SK-N-SH (cell line): Measurements from ENCODE around the gene RBM20. TPM values are rescaled to one million over a fixed set of nuclear protein-coding genes. Genes with fewer than 3 reads are reported as not detected.

ENCODE experiments used
- CTCF ChIA-PET: fragments of 300-600, 350-600 bp; formaldehyde crosslinking; extraction: SDS; loops from one replicate; lab custom pipeline; 2021; lab: Yijun Ruan, JAX
- POLR2A ChIA-PET: fragments of 350-600 bp; sonication (Branson Sonifier 250); formaldehyde crosslinking; extraction: SDS; loops from one replicate; lab custom pipeline; 2020; ENCODE audit warnings: antibody characterized with exemption, inconsistent platforms; lab: Yijun Ruan, JAX
- DNase-seq: peaks from one replicate; pipeline ENCODE4 v3.0.0; 2012
- H2AFZ ChIP-seq: fragments of 200-600 bp; sonication (generic); 2 replicates; pipeline ENCODE4 v1.8.1; 2016; ENCODE audit warnings: antibody characterized with exemption, mild to moderate bottlenecking, low read depth
- H3F3A ChIP-seq: fragments of 200-600 bp; sonication (generic); replicated peaks from 2 replicates; pipeline ENCODE3; 2016; ENCODE audit warnings: antibody characterized with exemption, mild to moderate bottlenecking; ENCODE audit not compliant: insufficient read depth
- H3K27ac ChIP-seq, 2 experiments: fragments of 200-500 bp in 1 of 2; fragments of 200-600 bp in 1 of 2; sonication (Bioruptor generic) in 1 of 2; sonication (generic), shearing (Covaris generic) in 1 of 2; 2 replicates each; pipeline versions ENCODE4 v1.5.1 to v1.6.1; 2014 to 2016; ENCODE audit warnings: low read depth in 2 of 2, inconsistent platforms in 1 of 2, low read length in 1 of 2, mild to moderate bottlenecking in 1 of 2, mixed read lengths in 1 of 2
- H3K27me3 ChIP-seq: fragments of 200-600 bp; sonication (generic), shearing (Covaris generic); 2 replicates; pipeline ENCODE4 v1.6.1; 2016; ENCODE audit warnings: mixed run types; ENCODE audit not compliant: insufficient read depth
- H3K36me3 ChIP-seq, 2 experiments: fragments of 200-500 bp in 1 of 2; fragments of 200-600 bp in 1 of 2; sonication (Bioruptor generic) in 1 of 2; sonication (generic) in 1 of 2; replicated peaks in 1 of 2; 2 replicates each; pipeline versions ENCODE3 to v1.5.1; 2014 to 2016; ENCODE audit warnings: low read length in 1 of 2, mild to moderate bottlenecking in 1 of 2; ENCODE audit not compliant: insufficient read depth in 2 of 2, control insufficient read depth in 1 of 2
- H3K4me1 ChIP-seq, 2 experiments: fragments of 200-500 bp in 1 of 2; fragments of 200-600 bp in 1 of 2; sonication (Bioruptor generic) in 1 of 2; sonication (generic), shearing (Covaris generic) in 1 of 2; 2 replicates each; pipeline versions ENCODE4 v1.5.1 to v1.6.1; 2014 to 2016; ENCODE audit warnings: low read depth in 1 of 2, low read length in 1 of 2, mixed run types in 1 of 2; ENCODE audit not compliant: insufficient read depth in 2 of 2, control insufficient read depth in 1 of 2
- H3K4me2 ChIP-seq: fragments of 200-600 bp; sonication (generic), shearing (Covaris generic); 2 replicates; pipeline ENCODE4 v1.6.1; 2017; ENCODE audit warnings: mixed run types
- H3K4me3 ChIP-seq, 2 experiments: fragments of 200-500 bp in 1 of 2; fragments of 200-600 bp in 1 of 2; sonication (Bioruptor generic) in 1 of 2; sonication (generic), shearing (Covaris generic) in 1 of 2; 2 replicates each; pipeline versions ENCODE4 v1.5.1 to v1.8.1; 2014 to 2016; ENCODE audit warnings: low read depth in 2 of 2, inconsistent platforms in 1 of 2, low read length in 1 of 2, mild to moderate bottlenecking in 1 of 2, mixed read lengths in 1 of 2, moderate library complexity in 1 of 2
- H3K79me2 ChIP-seq: fragments of 200-600 bp; sonication (generic); 2 replicates; pipeline ENCODE4 v1.8.1; 2017; ENCODE audit warnings: mild to moderate bottlenecking; ENCODE audit not compliant: insufficient read depth
- H3K9ac ChIP-seq: fragments of 200-600 bp; sonication (generic); 2 replicates; pipeline ENCODE4 v1.6.1; 2017; ENCODE audit warnings: mixed run types
- H3K9me2 ChIP-seq: fragments of 200-600 bp; sonication (generic); 2 replicates; pipeline ENCODE4 v1.6.1; 2017; ENCODE audit warnings: mixed run types
- H3K9me3 ChIP-seq: fragments of 200-600 bp; sonication (generic); 2 replicates; pipeline ENCODE4 v1.6.1; 2017; ENCODE audit warnings: mixed run types, mild to moderate bottlenecking, moderate library complexity
- H4K20me1 ChIP-seq: fragments of 200-600 bp; sonication (generic); 2 replicates; pipeline ENCODE4 v1.6.1; 2017; ENCODE audit warnings: mild to moderate bottlenecking, mixed run types; ENCODE audit not compliant: insufficient read depth
- EZH2phosphoT487 ChIP-seq: fragments of 200-600 bp; sonication (generic); IDR thresholded peaks from 2 replicates; pipeline ENCODE4 v1.6.1; 2017; ENCODE audit warnings: low read depth, mixed run types, mild to moderate bottlenecking, antibody characterized with exemption, moderate library complexity, borderline replicate concordance
- FOXJ3 ChIP-seq: sonication (generic); formaldehyde crosslinking; IDR thresholded peaks from 2 replicates; pipeline ENCODE4 v1.5.1; 2020; ENCODE audit warnings: mild to moderate bottlenecking, missing genetic modification reagents
- GABPA ChIP-seq: IDR thresholded peaks from 2 replicates; pipeline ENCODE4 v1.4.0; 2012; ENCODE audit warnings: low read depth, mild to moderate bottlenecking
- IRF3 ChIP-seq: fragments of 150-350 bp; IDR thresholded peaks from 2 replicates; pipeline ENCODE4 v1.6.1; 2016; ENCODE audit warnings: mild to moderate bottlenecking, low read depth, low read length
- NRF1 ChIP-seq: IDR thresholded peaks from 2 replicates; pipeline ENCODE4 v1.6.1; 2012; ENCODE audit warnings: low read depth, mild to moderate bottlenecking, low read length
- POLR2AphosphoS5 ChIP-seq: IDR thresholded peaks from 2 replicates; pipeline ENCODE4 v1.6.1; 2012; ENCODE audit warnings: low read depth, low read length
- RAD21 ChIP-seq: IDR thresholded peaks from 2 replicates; pipeline ENCODE4 v1.6.1; 2012; ENCODE audit warnings: mild to moderate bottlenecking, low read length
- RCOR1 ChIP-seq: fragments of 150-350 bp; IDR thresholded peaks from 2 replicates; pipeline ENCODE4 v1.6.1; 2017; ENCODE audit warnings: antibody characterized with exemption, low read length
- USF2 ChIP-seq: fragments of 150-350 bp; IDR thresholded peaks from 2 replicates; pipeline ENCODE4 v1.6.1; 2017; ENCODE audit warnings: antibody characterized with exemption, low read length, low read depth, borderline replicate concordance
- WGBS: methylation state at CpG from one replicate; pipeline ENCODE4 v1.1.6; 2017; ENCODE audit warnings: low lambda C conversion rate; 5-methylcytosine and 5-hydroxymethylcytosine counted together
- polyA plus RNA-seq, 3 experiments: library from polyadenylated mRNA; depleted of rRNA; stranded (reverse); fragments of >200 nt; gene quantifications; 2 replicates each; pipeline ENCODE4 v1.2.3, GENCODE V29; 2012
- TF ChIP-seq, protein P1 (sequence below): IDR thresholded peaks from 2 replicates; pipeline ENCODE4 v1.4.0; 2012; ENCODE audit warnings: low read depth, borderline replicate concordance

The RBM20 gene
- polyA plus RNA-seq, 1 of the 3 experiments (the other 2 are of a cell fraction) = 0.64 TPM

- CTCF ChIA-PET = interaction anchor here (1.0 to 1.8 kb wide), 5 partner anchors 15 to 91 kb away, joined by 3 to 6 read pairs (median 3); no protein-coding TSS in a partner anchor
- no peaks in the 10 kb centered on the region for H3K79me2 ChIP-seq
- H3K27me3 ChIP-seq = no peaks in the 10 kb centered on the region
- H3K4me1 ChIP-seq = peaks cover 0 to 43% of the 10 kb centered on the region in 2 experiments; a peak in 2 of 4 replicates
- TF ChIP-seq RAD21 = no peak
- no peak for TF ChIP-seq FOXJ3
- no peak for TF ChIP-seq GABPA
- no peak for TF ChIP-seq EZH2phosphoT487
- TF ChIP-seq USF2 = no peak
- no peak for TF ChIP-seq IRF3
- no peak for TF ChIP-seq RCOR1
- TF ChIP-seq NRF1 = no peak
- no peak for TF ChIP-seq POLR2AphosphoS5
- TF ChIP-seq, protein P1, sequence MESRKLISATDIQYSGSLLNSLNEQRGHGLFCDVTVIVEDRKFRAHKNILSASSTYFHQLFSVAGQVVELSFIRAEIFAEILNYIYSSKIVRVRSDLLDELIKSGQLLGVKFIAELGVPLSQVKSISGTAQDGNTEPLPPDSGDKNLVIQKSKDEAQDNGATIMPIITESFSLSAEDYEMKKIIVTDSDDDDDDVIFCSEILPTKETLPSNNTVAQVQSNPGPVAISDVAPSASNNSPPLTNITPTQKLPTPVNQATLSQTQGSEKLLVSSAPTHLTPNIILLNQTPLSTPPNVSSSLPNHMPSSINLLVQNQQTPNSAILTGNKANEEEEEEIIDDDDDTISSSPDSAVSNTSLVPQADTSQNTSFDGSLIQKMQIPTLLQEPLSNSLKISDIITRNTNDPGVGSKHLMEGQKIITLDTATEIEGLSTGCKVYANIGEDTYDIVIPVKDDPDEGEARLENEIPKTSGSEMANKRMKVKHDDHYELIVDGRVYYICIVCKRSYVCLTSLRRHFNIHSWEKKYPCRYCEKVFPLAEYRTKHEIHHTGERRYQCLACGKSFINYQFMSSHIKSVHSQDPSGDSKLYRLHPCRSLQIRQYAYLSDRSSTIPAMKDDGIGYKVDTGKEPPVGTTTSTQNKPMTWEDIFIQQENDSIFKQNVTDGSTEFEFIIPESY = no peak
- H3F3A ChIP-seq = no peaks in the 10 kb centered on the region
- WGBS = 84% methylated on average over 2 of the region's 2 CpGs
- H3K9me3 ChIP-seq = no peaks in the 10 kb centered on the region
- no peaks in the 10 kb centered on the region for H3K9me2 ChIP-seq
- POLR2A ChIA-PET = interaction anchor here (0.6 kb wide), 1 partner anchor 17 kb away, joined by 3 read pairs; no protein-coding TSS in a partner anchor
- DNase-seq = no peak
- no peaks in the 10 kb centered on the region for H4K20me1 ChIP-seq
- no peak overlapping the region for H3K4me2 ChIP-seq
- H3K9ac ChIP-seq = no peak overlapping the region
- no peak overlapping the region for H3K4me3 ChIP-seq
- peak overlapping the region in 1 of 2 experiments; percentile 69; a peak in 2 of 4 replicates for H3K27ac ChIP-seq
- no peaks in the 10 kb centered on the region for H3K36me3 ChIP-seq
- no peak overlapping the region for H2AFZ ChIP-seq
Observed at GRCh38 chr10:110837418-110838171, 193.5 kb downstream of the RBM20 start.
